Common myeloid progenitor, CD34-positive (primary cell): Measurements from ENCODE around the gene OR6C65.

Experiments
- CTCF ChIA-PET: fragments of 350-600 bp; sonication (Branson Sonifier 250); formaldehyde crosslinking; loops from one replicate; lab custom pipeline; 2021; ENCODE audit warnings: antibody characterized with exemption; lab: Charles Lee
- POLR2A ChIA-PET: fragments of 350-600 bp; sonication (Branson Sonifier 250); formaldehyde crosslinking; loops from one replicate; lab custom pipeline; 2021; ENCODE audit warnings: antibody characterized with exemption; lab: Charles Lee
- DNase-seq, 3 donors: peaks; one replicate each; pipeline versions ENCODE4 v3.0.0 to v3.0.0-alpha.2; 2013
- H3K27ac ChIP-seq, 2 experiments: 1 replicate in 1 of 2; 2 replicates in 1 of 2; pipeline ENCODE4 v1.7.0; 2013; ENCODE audit warnings: inconsistent platforms in 2 of 2, low read length in 2 of 2, mild to moderate bottlenecking in 2 of 2, low read depth in 1 of 2, moderate library complexity in 1 of 2; ENCODE audit not compliant: severe bottlenecking in 2 of 2, insufficient read depth in 1 of 2, poor library complexity in 1 of 2
- H3K27me3 ChIP-seq, 5 experiments: replicated peaks in 2 of 5; 1 replicate in 3 of 5; 2 replicates in 2 of 5; pipeline versions ENCODE4 v1.6.1 to v1.7.0; 2013; ENCODE audit warnings: low read length in 4 of 5, mild to moderate bottlenecking in 2 of 5, moderate library complexity in 2 of 5, inconsistent platforms in 1 of 5; ENCODE audit not compliant: insufficient read depth in 5 of 5, control insufficient read depth in 4 of 5
- H3K36me3 ChIP-seq, 4 experiments: 1 replicate in 2 of 4; 2 replicates in 2 of 4; pipeline versions ENCODE4 v1.6.1 to v1.7.0; 2013; ENCODE audit warnings: low read length in 3 of 4, control low read depth in 1 of 4, mild to moderate bottlenecking in 1 of 4; ENCODE audit not compliant: control insufficient read depth in 4 of 4, insufficient read depth in 4 of 4
- H3K4me1 ChIP-seq, 4 experiments: 1 replicate in 3 of 4; 2 replicates in 1 of 4; pipeline versions ENCODE4 v1.6.1 to v1.7.1; 2013; ENCODE audit warnings: low read length in 3 of 4, mild to moderate bottlenecking in 3 of 4, control low read depth in 1 of 4, inconsistent platforms in 1 of 4, moderate library complexity in 1 of 4; ENCODE audit not compliant: control insufficient read depth in 4 of 4, insufficient read depth in 4 of 4; ENCODE audit errors: control extremely low read depth in 1 of 4
- H3K4me3 ChIP-seq, 7 experiments: 1 replicate in 4 of 7; 2 replicates in 3 of 7; pipeline versions ENCODE4 v1.5.1 to v1.7.0; 2013; ENCODE audit warnings: mild to moderate bottlenecking in 7 of 7, low read length in 6 of 7, moderate library complexity in 6 of 7, inconsistent platforms in 2 of 7, low read depth in 2 of 7, control low read depth in 1 of 7; ENCODE audit not compliant: insufficient read depth in 4 of 7, control insufficient read depth in 1 of 7; ENCODE audit errors: extremely low read depth in 1 of 7
- H3K9me3 ChIP-seq, 5 experiments: 1 replicate in 4 of 5; 2 replicates in 1 of 5; pipeline versions ENCODE4 v1.6.1 to v1.7.1; 2013; ENCODE audit warnings: low read length in 4 of 5, mild to moderate bottlenecking in 2 of 5, inconsistent platforms in 1 of 5, low read depth in 1 of 5, moderate library complexity in 1 of 5; ENCODE audit not compliant: control insufficient read depth in 4 of 5, insufficient read depth in 2 of 5; ENCODE audit errors: control extremely low read depth in 1 of 5
- WGBS: methylation state at CpG from one replicate; pipeline ENCODE4 v1.1.5; 2013; ENCODE audit not compliant: insufficient coverage; 5-methylcytosine and 5-hydroxymethylcytosine counted together

OR6C65 gene

GRCh38 chr12:55446326-55446725 is 46.0 kb downstream of the OR6C65 start:
- DNase-seq, result no peak
- no peaks in the 10 kb centered on the region for H3K9me3 ChIP-seq
- H3K27ac ChIP-seq, result no peak overlapping the region
- ChIA-PET POLR2A (no interaction called here), CTCF (no interaction called here)
- 82% methylated on average over 2 of the region's 5 CpGs for WGBS
- H3K4me3 ChIP-seq, result no peak overlapping the region
- no peaks in the 10 kb centered on the region for H3K36me3 ChIP-seq
- H3K27me3 ChIP-seq, result peaks cover 0 to 2% (median 0%) of the 10 kb centered on the region in 5 experiments
- no peaks in the 10 kb centered on the region for H3K4me1 ChIP-seq

DNA sequence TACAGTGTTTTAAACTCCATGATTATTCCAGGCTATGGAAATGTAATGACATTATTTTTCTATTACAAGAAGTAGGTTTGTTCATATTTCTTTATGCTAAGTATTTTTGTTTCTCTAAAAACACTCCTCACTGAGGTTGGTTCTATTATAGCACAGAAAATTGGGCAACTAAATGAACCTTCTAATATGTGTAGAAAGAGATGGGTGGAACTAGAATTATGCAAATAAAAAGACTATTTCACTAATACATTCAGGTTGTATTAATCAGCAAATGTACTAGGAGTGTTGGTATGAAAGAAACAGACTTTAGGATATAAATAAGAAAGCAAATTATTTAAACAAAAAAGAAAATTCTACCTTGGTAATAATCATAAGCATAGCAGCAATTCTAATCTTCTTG is 48.5 kb downstream of the OR6C65 start:
- Histone ChIP-seq H3K9me3 (no peaks in the 10 kb centered on the region), H3K27me3 (peaks cover 0 to 2% (median 0%) of the 10 kb centered on the region in 5 experiments), H3K36me3 (no peaks in the 10 kb centered on the region), H3K4me1 (no peaks in the 10 kb centered on the region), H3K4me3 (no peak overlapping the region), H3K27ac (no peak overlapping the region)
- CTCF ChIA-PET, result no interaction called here
- DNase-seq, result no peak
- POLR2A ChIA-PET, result no interaction called here
